MM.1S (cell line): ENCODE data around the gene CCNE1.

Experiments used
- DNase-seq: peaks from one replicate; pipeline ENCODE4 v3.0.0-alpha.2; 2015
- H2AFZ ChIP-seq: fragments of 300-600 bp; sonication (generic); 2 replicates; pipeline ENCODE4 v1.6.0; 2016; ENCODE audit warnings: antibody characterized with exemption, low read length
- H3F3A ChIP-seq: fragments of 300-600 bp; sonication (generic); 2 replicates; pipeline ENCODE4 v1.6.1; 2016; ENCODE audit warnings: mild to moderate bottlenecking, antibody characterized with exemption, low read length, moderate library complexity, mixed read lengths; ENCODE audit not compliant: insufficient read depth
- H3K27ac ChIP-seq: fragments of 300-600 bp; sonication (generic); 2 replicates; pipeline ENCODE4 v1.5.1; 2016; ENCODE audit warnings: mild to moderate bottlenecking, low read length
- H3K27me3 ChIP-seq: fragments of 300-600 bp; sonication (generic); replicated peaks from 2 replicates; pipeline ENCODE4 v1.6.0; 2016; ENCODE audit warnings: low read length; ENCODE audit not compliant: insufficient read depth
- H3K36me3 ChIP-seq: fragments of 300-600 bp; sonication (generic); replicated peaks from 2 replicates; pipeline ENCODE4 v1.6.1; 2016; ENCODE audit warnings: mild to moderate bottlenecking, low read length, mixed read lengths; ENCODE audit not compliant: insufficient read depth
- H3K4me1 ChIP-seq: fragments of 300-600 bp; sonication (generic); 2 replicates; pipeline ENCODE4 v1.6.1; 2016; ENCODE audit warnings: low read length, mixed read lengths
- H3K4me2 ChIP-seq: fragments of 300-600 bp; sonication (generic); 2 replicates; pipeline ENCODE4 v1.6.0; 2016; ENCODE audit warnings: low read depth, low read length
- H3K4me3 ChIP-seq: fragments of 300-600 bp; sonication (generic); 2 replicates; pipeline ENCODE4 v1.5.1; 2016; ENCODE audit warnings: low read length, mixed read lengths
- H3K79me2 ChIP-seq: fragments of 300-600 bp; sonication (generic); 2 replicates; pipeline ENCODE4 v1.6.1; 2016; ENCODE audit warnings: mixed run types, low read length, mixed read lengths
- H3K9ac ChIP-seq: fragments of 300-600 bp; sonication (generic); 2 replicates; pipeline ENCODE4 v1.6.1; 2016; ENCODE audit warnings: low read length, mixed read lengths
- H3K9me2 ChIP-seq: fragments of 300-600 bp; sonication (generic); replicated peaks from 2 replicates; pipeline ENCODE4 v1.6.1; 2016; ENCODE audit warnings: mild to moderate bottlenecking, low read length, mixed read lengths; ENCODE audit not compliant: insufficient read depth
- H3K9me3 ChIP-seq: fragments of 300-600 bp; sonication (generic); replicated peaks from 2 replicates; pipeline ENCODE4 v1.6.1; 2016; ENCODE audit warnings: mild to moderate bottlenecking, low read length, mixed read lengths; ENCODE audit not compliant: insufficient read depth
- H4K20me1 ChIP-seq: fragments of 300-600 bp; sonication (generic); 2 replicates; pipeline ENCODE4 v1.6.1; 2016; ENCODE audit warnings: mild to moderate bottlenecking, low read length, moderate library complexity, mixed read lengths; ENCODE audit not compliant: insufficient read depth
- EZH2 ChIP-seq: fragments of 300-600 bp; sonication (generic); optimal IDR thresholded peaks from 2 replicates; pipeline ENCODE3; 2017; ENCODE audit warnings: low read depth, mild to moderate bottlenecking, antibody characterized with exemption, low read length, mixed read lengths
- EZH2phosphoT487 ChIP-seq: fragments of 300-600 bp; sonication (generic); IDR thresholded peaks from 2 replicates; pipeline ENCODE4 v1.6.1; 2018; ENCODE audit warnings: antibody characterized with exemption, low read length
- TF ChIP-seq, protein P1 (sequence below): fragments of 300-600 bp; sonication (generic); IDR thresholded peaks from 2 replicates; pipeline ENCODE4 v1.5.1; 2016; ENCODE audit warnings: antibody characterized with exemption, low read length, mixed read lengths

The CCNE1 gene

DNA sequence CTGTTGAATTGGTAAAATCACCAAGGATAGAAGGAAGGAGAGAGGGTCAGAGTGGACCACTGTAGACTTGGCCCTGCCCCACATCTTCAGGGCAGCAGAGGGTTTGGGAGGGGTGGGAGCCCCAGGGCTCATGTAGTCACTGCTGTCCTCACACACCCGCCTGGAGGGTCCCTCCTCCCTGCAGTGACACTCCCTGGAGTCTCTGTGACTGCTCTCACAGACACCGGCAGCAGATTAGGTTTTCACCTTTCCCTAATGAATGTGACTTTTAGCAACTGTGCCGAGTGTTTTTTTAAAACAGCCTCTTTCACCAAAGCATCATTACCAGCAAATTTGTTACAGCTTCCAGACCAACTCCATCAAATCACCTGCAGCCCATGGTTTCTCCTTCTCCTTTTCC lies 45.7 kb upstream of the CCNE1 start:
- Histone ChIP-seq H3K4me3 (no peak overlapping the region), H3F3A (no peaks in the 10 kb centered on the region), H3K9me2 (no peaks in the 10 kb centered on the region), H3K27me3 (peaks cover 69% of the 10 kb centered on the region), H3K27ac (no peak overlapping the region), H3K36me3 (no peaks in the 10 kb centered on the region), H3K4me1 (no peaks in the 10 kb centered on the region), H2AFZ (no peak overlapping the region), H4K20me1 (no peaks in the 10 kb centered on the region), H3K79me2 (no peaks in the 10 kb centered on the region), H3K9me3 (no peaks in the 10 kb centered on the region), H3K4me2 (no peak overlapping the region), H3K9ac (no peak overlapping the region)
- no peak for TF ChIP-seq EZH2phosphoT487
- TF ChIP-seq, protein P1, sequence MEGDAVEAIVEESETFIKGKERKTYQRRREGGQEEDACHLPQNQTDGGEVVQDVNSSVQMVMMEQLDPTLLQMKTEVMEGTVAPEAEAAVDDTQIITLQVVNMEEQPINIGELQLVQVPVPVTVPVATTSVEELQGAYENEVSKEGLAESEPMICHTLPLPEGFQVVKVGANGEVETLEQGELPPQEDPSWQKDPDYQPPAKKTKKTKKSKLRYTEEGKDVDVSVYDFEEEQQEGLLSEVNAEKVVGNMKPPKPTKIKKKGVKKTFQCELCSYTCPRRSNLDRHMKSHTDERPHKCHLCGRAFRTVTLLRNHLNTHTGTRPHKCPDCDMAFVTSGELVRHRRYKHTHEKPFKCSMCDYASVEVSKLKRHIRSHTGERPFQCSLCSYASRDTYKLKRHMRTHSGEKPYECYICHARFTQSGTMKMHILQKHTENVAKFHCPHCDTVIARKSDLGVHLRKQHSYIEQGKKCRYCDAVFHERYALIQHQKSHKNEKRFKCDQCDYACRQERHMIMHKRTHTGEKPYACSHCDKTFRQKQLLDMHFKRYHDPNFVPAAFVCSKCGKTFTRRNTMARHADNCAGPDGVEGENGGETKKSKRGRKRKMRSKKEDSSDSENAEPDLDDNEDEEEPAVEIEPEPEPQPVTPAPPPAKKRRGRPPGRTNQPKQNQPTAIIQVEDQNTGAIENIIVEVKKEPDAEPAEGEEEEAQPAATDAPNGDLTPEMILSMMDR: no peak
- no peak for TF ChIP-seq EZH2
- no peak for DNase-seq

DNA sequence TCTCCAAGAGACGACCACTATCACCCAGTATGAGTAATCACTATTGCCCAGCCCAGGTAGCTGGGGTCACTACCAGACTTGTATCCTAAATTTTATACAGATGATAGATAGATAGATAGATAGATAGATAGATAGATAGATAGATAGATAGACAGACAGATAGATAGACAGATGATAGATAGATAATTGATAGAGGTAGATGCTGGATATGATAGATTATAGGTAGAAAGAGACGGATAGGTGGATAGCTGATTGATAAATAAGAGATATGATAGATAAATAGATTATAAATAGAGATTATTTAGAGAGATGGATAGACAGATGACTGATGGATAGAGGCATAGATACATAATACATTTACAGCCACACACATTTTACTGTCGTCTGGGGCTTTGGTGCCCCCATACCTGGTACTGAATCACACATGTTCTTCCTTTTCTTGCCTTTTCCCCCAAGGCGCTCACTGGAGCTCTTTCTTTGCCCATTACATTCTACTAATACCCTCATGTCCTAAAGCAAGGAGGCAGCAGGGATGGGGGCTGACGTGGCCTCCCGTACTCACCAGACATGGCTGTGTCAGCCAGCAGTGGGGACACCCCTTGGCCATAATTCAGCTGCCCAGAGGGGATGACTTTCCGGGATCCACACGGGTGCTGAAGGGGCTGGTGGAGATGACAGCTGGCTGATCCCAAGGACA lies 44.6 kb upstream of the CCNE1 start:
- H3F3A ChIP-seq: no peaks in the 10 kb centered on the region

DNA sequence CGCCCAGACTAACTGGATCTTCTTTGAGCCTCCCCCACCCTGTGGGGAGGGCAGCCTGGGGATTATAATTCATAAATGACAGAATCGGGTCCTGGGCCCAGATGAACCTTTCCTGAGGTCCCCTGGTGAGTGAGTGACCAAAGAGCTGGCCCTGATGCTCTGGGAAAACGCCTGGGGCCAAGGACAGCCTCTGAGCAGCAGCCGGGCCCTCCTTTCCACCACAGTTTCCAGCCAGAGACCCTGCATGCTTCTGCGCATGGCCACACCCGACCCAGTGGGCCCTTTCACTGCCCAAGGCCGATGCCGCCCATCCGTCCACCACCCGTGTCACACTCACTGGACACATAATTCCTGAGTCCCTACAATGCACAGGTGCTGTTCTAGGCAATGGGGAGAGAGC lies 43.6 kb upstream of the CCNE1 start:
- Histone ChIP-seq H3K4me3 (no peak overlapping the region), H3K9me2 (no peaks in the 10 kb centered on the region), H3F3A (no peaks in the 10 kb centered on the region), H3K9ac (no peak overlapping the region), H3K4me1 (no peaks in the 10 kb centered on the region), H3K27me3 (peaks cover 70% of the 10 kb centered on the region), H3K79me2 (no peaks in the 10 kb centered on the region), H3K4me2 (no peak overlapping the region), H2AFZ (no peak overlapping the region), H4K20me1 (no peaks in the 10 kb centered on the region), H3K27ac (no peak overlapping the region), H3K9me3 (no peaks in the 10 kb centered on the region), H3K36me3 (no peaks in the 10 kb centered on the region)
- DNase-seq: no peak
- TF ChIP-seq, protein P1: no peak
- no peak for TF ChIP-seq EZH2
- TF ChIP-seq EZH2phosphoT487: no peak

More for the DNA sequence above, 44.6 kb upstream of the CCNE1 start:
- Histone ChIP-seq H3K9me2 (no peaks in the 10 kb centered on the region), H3K4me1 (no peaks in the 10 kb centered on the region), H3K9ac (no peak overlapping the region), H4K20me1 (no peaks in the 10 kb centered on the region), H3K36me3 (no peaks in the 10 kb centered on the region), H3K27me3 (peaks cover 69% of the 10 kb centered on the region), H3K79me2 (no peaks in the 10 kb centered on the region), H3K27ac (no peak overlapping the region), H3K4me3 (no peak overlapping the region), H3K4me2 (no peak overlapping the region), H3K9me3 (no peaks in the 10 kb centered on the region), H2AFZ (no peak overlapping the region)
- no peak for DNase-seq
- TF ChIP-seq, protein P1: no peak
- no peak for TF ChIP-seq EZH2
- no peak for TF ChIP-seq EZH2phosphoT487
